ENCODE results near the gene CNOT4.

DNA sequence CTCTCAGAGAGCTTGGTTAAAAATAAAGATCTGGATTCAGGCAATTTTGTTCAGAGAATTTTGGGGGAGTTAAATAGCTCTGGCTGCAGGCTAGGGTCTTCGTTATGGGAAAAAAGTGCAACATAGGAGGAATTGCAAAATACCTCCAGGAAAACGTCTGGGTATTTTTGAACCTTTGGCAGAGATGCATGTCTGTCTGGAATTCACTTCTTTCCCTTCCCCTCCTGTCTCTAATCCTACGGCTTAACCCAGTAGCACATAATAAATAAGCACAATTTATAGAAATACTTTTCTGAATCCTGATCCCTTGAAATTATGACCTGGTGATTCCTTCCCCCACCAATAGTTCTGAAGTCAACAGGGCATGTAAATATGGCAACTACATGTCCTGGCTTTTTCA, 28.5 kb upstream of the CNOT4 start:
- TF ChIP-seq POLR2AphosphoS5 (IDR thresholded peaks at IDR 0.05; ENCODE audit: borderline replicate concordance, low read depth, low read length), result no peak
- no peak for TF ChIP-seq EZH2 (IDR thresholded peaks at IDR 0.05)
- TF ChIP-seq FOXP2 (optimal IDR thresholded peaks at IDR 0.05; ENCODE audit: control extremely low read depth, extremely low read length, insufficient read depth), result no peak

Measured in SK-N-MC (cell line).